ENCODE measurements around the gene MRPS23.

DNA sequence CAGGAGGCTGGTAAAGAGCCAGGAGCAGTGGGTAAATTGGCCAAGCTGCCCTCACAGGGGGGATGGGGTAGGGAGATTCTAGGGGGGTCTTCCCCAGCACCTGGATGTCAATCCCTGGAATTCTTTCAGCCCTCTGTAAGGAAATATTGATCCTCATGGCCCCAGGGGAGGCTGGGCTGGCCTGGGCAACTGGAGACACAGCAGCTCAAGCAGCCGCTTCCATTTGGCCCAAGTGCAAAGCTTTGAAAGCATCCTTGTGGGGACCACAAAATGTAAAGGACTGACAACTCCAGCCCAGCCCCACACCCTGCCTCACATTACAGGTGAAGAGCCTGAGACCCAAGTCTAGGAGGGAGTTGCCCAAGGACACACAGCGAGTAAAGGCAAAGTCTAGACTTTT lies 39.4 kb upstream of the MRPS23 start:
- TF ChIP-seq, protein P1, sequence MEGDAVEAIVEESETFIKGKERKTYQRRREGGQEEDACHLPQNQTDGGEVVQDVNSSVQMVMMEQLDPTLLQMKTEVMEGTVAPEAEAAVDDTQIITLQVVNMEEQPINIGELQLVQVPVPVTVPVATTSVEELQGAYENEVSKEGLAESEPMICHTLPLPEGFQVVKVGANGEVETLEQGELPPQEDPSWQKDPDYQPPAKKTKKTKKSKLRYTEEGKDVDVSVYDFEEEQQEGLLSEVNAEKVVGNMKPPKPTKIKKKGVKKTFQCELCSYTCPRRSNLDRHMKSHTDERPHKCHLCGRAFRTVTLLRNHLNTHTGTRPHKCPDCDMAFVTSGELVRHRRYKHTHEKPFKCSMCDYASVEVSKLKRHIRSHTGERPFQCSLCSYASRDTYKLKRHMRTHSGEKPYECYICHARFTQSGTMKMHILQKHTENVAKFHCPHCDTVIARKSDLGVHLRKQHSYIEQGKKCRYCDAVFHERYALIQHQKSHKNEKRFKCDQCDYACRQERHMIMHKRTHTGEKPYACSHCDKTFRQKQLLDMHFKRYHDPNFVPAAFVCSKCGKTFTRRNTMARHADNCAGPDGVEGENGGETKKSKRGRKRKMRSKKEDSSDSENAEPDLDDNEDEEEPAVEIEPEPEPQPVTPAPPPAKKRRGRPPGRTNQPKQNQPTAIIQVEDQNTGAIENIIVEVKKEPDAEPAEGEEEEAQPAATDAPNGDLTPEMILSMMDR (IDR thresholded peaks at IDR 0.05 in 8 of 11, conservative IDR thresholded peaks at IDR 0.05 in 3 of 11) = no peak
- TF ChIP-seq POLR2AphosphoS5 (IDR thresholded peaks at IDR 0.05) = no peak
- no peak for TF ChIP-seq POLR2A (IDR thresholded peaks at IDR 0.05)
